Activated T-helper 1 cell treated with anti-CD3 and anti-CD28 coated beads, Interleukin-12 subunit alpha, Interleukin-12 subunit beta, Interleukin-2, Interleukin-4 antibody, amounts not matched to agents 30 ng/mL and 10 ng/mL and 1 ng/mL, durations not matched to agents 14 hours and 24 hours and 36 hours (primary cell): ENCODE measurements around the gene IGLL5. TPM values are rescaled to one million over a fixed set of nuclear protein-coding genes. Genes with fewer than 3 reads are reported as not detected.

ENCODE experiments used
- DNase-seq: peaks from one replicate; pipeline ENCODE4 v3.0.0; 2021; ENCODE audit warnings: low spot score
- H3K27ac Mint-ChIP-seq: one replicate; pipeline ENCODE4 v1.8.0; 2021; ENCODE audit warnings: mild to moderate bottlenecking, mixed read lengths
- H3K27me3 Mint-ChIP-seq: one replicate; pipeline ENCODE4 v1.8.0; 2022; ENCODE audit warnings: mild to moderate bottlenecking, moderate library complexity, mixed read lengths; ENCODE audit not compliant: insufficient read depth
- H3K36me3 Mint-ChIP-seq: one replicate; pipeline ENCODE4 v1.8.0; 2021; ENCODE audit warnings: low read depth, mixed read lengths
- H3K4me1 Mint-ChIP-seq: one replicate; pipeline ENCODE4 v1.8.0; 2021; ENCODE audit warnings: low read depth, mixed read lengths
- H3K4me3 Mint-ChIP-seq: one replicate; pipeline ENCODE4 v1.8.0; 2021; ENCODE audit warnings: mild to moderate bottlenecking, moderate library complexity, mixed read lengths
- H3K9me3 Mint-ChIP-seq: one replicate; pipeline ENCODE4 v1.8.0; 2021; ENCODE audit warnings: mixed read lengths
- intact Hi-C: fragments of 100-400 bp; cut with micrococcal nuclease; formaldehyde crosslinking; loops from one replicate; pipeline ENCODE4 v1.15.1; 2024
- total RNA-seq: library from RNA; stranded (reverse); gene quantifications from 2 replicates; pipeline ENCODE4 v1.2.3, GENCODE V29; 2022

IGLL5 gene
- total RNA-seq, 1 donor from 2014 or later: not detected

- intact Hi-C loops: loop anchor here (5.0 kb wide), 1 partner anchor 49 kb away; the partner anchor contains the start of gene IGLL5
- no peak for DNase-seq
- no peaks in the 10 kb centered on the region for H3K9me3 Mint-ChIP-seq
- no peak overlapping the region for H3K4me3 Mint-ChIP-seq
- H3K27me3 Mint-ChIP-seq: peaks cover 13% of the 10 kb centered on the region
- H3K36me3 Mint-ChIP-seq: no peaks in the 10 kb centered on the region
- H3K4me1 Mint-ChIP-seq: peaks cover 21% of the 10 kb centered on the region
- H3K27ac Mint-ChIP-seq: no peak overlapping the region
Measured at GRCh38 chr22:22936180-22936914, 48.7 kb downstream of the IGLL5 start.

- Mint-ChIP-seq H3K4me3 (no peak overlapping the region), H3K27me3 (peaks cover 13% of the 10 kb centered on the region), H3K36me3 (no peaks in the 10 kb centered on the region), H3K27ac (no peak overlapping the region), H3K4me1 (peaks cover 21% of the 10 kb centered on the region), H3K9me3 (no peaks in the 10 kb centered on the region)
- no peak for DNase-seq
- intact Hi-C loops: loop anchor here (5.0 kb wide), 1 partner anchor 50 kb away; the partner anchor contains the start of gene IGLL5
Measured at GRCh38 chr22:22936915-22937656, 49.5 kb downstream of the IGLL5 start.

- no peak for DNase-seq
- no peak overlapping the region for H3K27ac Mint-ChIP-seq
- intact Hi-C loops: loop anchor here (5.0 kb wide), 1 partner anchor 51 kb away; the partner anchor contains the start of gene IGLL5
- no peaks in the 10 kb centered on the region for H3K36me3 Mint-ChIP-seq
- peaks cover 27% of the 10 kb centered on the region for H3K4me1 Mint-ChIP-seq
- H3K9me3 Mint-ChIP-seq: no peaks in the 10 kb centered on the region
- H3K27me3 Mint-ChIP-seq: peaks cover 15% of the 10 kb centered on the region
- H3K4me3 Mint-ChIP-seq: no peak overlapping the region
Measured at GRCh38 chr22:22937894-22938480, 50.4 kb downstream of the IGLL5 start.

- intact Hi-C loops: loop anchor here (5.0 kb wide), 1 partner anchor 52 kb away; the partner anchor contains the start of gene IGLL5
Measured at GRCh38 chr22:22938672-22939587, 51.3 kb downstream of the IGLL5 start.

GRCh38 chr22:22939588-22940368, 52.2 kb downstream of the IGLL5 start:
- H3K27ac Mint-ChIP-seq: no peak overlapping the region
- no peak overlapping the region for H3K4me3 Mint-ChIP-seq
- peaks cover 13% of the 10 kb centered on the region for H3K27me3 Mint-ChIP-seq
- no peaks in the 10 kb centered on the region for H3K9me3 Mint-ChIP-seq
- intact Hi-C loops: loop anchor here (5.0 kb wide), 1 partner anchor 52 kb away; the partner anchor contains the start of gene IGLL5
- H3K36me3 Mint-ChIP-seq: no peaks in the 10 kb centered on the region
- no peak for DNase-seq
- H3K4me1 Mint-ChIP-seq: peaks cover 20% of the 10 kb centered on the region

More at GRCh38 chr22:22938672-22939587, 51.3 kb downstream of the IGLL5 start:
- no peak overlapping the region for H3K27ac Mint-ChIP-seq
- peaks cover 15% of the 10 kb centered on the region for H3K27me3 Mint-ChIP-seq
- H3K4me3 Mint-ChIP-seq: no peak overlapping the region
- H3K9me3 Mint-ChIP-seq: no peaks in the 10 kb centered on the region
- no peak for DNase-seq
- peaks cover 27% of the 10 kb centered on the region for H3K4me1 Mint-ChIP-seq
- no peaks in the 10 kb centered on the region for H3K36me3 Mint-ChIP-seq

- peaks cover 13% of the 10 kb centered on the region for H3K27me3 Mint-ChIP-seq
- DNase-seq: no peak
- H3K9me3 Mint-ChIP-seq: no peaks in the 10 kb centered on the region
- no peak overlapping the region for H3K27ac Mint-ChIP-seq
- intact Hi-C loops: no loop called here
- peaks cover 12% of the 10 kb centered on the region for H3K4me1 Mint-ChIP-seq
- no peaks in the 10 kb centered on the region for H3K36me3 Mint-ChIP-seq
- H3K4me3 Mint-ChIP-seq: no peak overlapping the region
Measured at GRCh38 chr22:22940961-22941605, 53.5 kb downstream of the IGLL5 start.

- H3K27me3 Mint-ChIP-seq: peaks cover 17% of the 10 kb centered on the region
- no peaks in the 10 kb centered on the region for H3K9me3 Mint-ChIP-seq
- no peaks in the 10 kb centered on the region for H3K36me3 Mint-ChIP-seq
- H3K4me1 Mint-ChIP-seq: peaks cover 8% of the 10 kb centered on the region
- H3K27ac Mint-ChIP-seq: no peak overlapping the region
- intact Hi-C loops: no loop called here
- DNase-seq: no peak
- no peak overlapping the region for H3K4me3 Mint-ChIP-seq
Measured at GRCh38 chr22:22941831-22942510, 54.4 kb downstream of the IGLL5 start.

GRCh38 chr22:22942511-22943329, 55.1 kb downstream of the IGLL5 start:
- DNase-seq: peak; percentile 44
- Mint-ChIP-seq H3K9me3 (no peaks in the 10 kb centered on the region), H3K27me3 (peaks cover 18% of the 10 kb centered on the region), H3K4me1 (peaks cover 6% of the 10 kb centered on the region), H3K27ac (peak overlapping the region; percentile 56), H3K36me3 (no peaks in the 10 kb centered on the region), H3K4me3 (no peak overlapping the region)
- intact Hi-C loops: no loop called here

- DNase-seq: no peak
- Mint-ChIP-seq H3K27ac (peak overlapping the region; percentile 21), H3K4me1 (peaks cover 6% of the 10 kb centered on the region), H3K4me3 (no peak overlapping the region), H3K27me3 (peaks cover 12% of the 10 kb centered on the region), H3K36me3 (no peaks in the 10 kb centered on the region), H3K9me3 (no peaks in the 10 kb centered on the region)
- intact Hi-C loops: no loop called here
Measured at GRCh38 chr22:22943521-22944267, 56.1 kb downstream of the IGLL5 start.
